IMR-90 (cell line): ENCODE results near the gene HCFC1. TPM values are rescaled to one million over a fixed set of nuclear protein-coding genes. Genes with fewer than 3 reads are reported as not detected.

Experiments used
- ATAC-seq: fragments of 200-7000 bp; cut with Tn5 transposase; 2 replicates; pipeline ENCODE4 v1.9.1; 2020; ENCODE audit warnings: low read depth, mild to moderate bottlenecking, moderate library complexity
- BruUV-seq: library from RNA; stranded (reverse); fragments of 400-500 nt; replicated peaks from 2 replicates; lab custom pipeline; 2021; lab: Mats Ljungman, UMichigan
- CTCF ChIA-PET: fragments of 300-600 bp; formaldehyde crosslinking; extraction: SDS; loops from one replicate; lab custom pipeline; 2021; ENCODE audit warnings: antibody characterized with exemption; lab: Yijun Ruan, JAX
- POLR2A ChIA-PET: fragments of 300-600 bp; sonication (Branson Sonifier 250); formaldehyde crosslinking; loops from one replicate; lab custom pipeline; 2022; ENCODE audit warnings: antibody characterized with exemption; ENCODE audit not compliant: unreplicated experiment; lab: Charles Lee
- DNase-seq: peaks from one replicate; pipeline ENCODE4 v3.0.0; 2013
- H2AFZ ChIP-seq: replicated peaks from 2 replicates; pipeline ENCODE3; 2013; ENCODE audit warnings: low read length, mild to moderate bottlenecking; ENCODE audit not compliant: poor library complexity
- H2AK5ac ChIP-seq: 2 replicates; pipeline ENCODE4 v1.6.1; 2013; ENCODE audit warnings: low read depth, low read length, inconsistent platforms
- H2AK9ac ChIP-seq: replicated peaks from 2 replicates; pipeline ENCODE3; 2013; ENCODE audit warnings: mild to moderate bottlenecking, low read depth, low read length, moderate library complexity; ENCODE audit not compliant: poor library complexity
- H2BK120ac ChIP-seq: 2 replicates; pipeline ENCODE4 v1.6.1; 2013; ENCODE audit warnings: low read depth, low read length, inconsistent platforms
- H2BK15ac ChIP-seq: 3 replicates; pipeline ENCODE4 v1.6.1; 2013; ENCODE audit warnings: low read depth, low read length, inconsistent platforms
- H2BK20ac ChIP-seq: 2 replicates; pipeline ENCODE4 v1.6.1; 2013; ENCODE audit warnings: low read depth, mild to moderate bottlenecking, inconsistent platforms, low read length, moderate library complexity
- H2BK5ac ChIP-seq: 2 replicates; pipeline ENCODE4 v1.6.1; 2013; ENCODE audit warnings: mild to moderate bottlenecking, low read depth, low read length, inconsistent platforms; ENCODE audit not compliant: poor library complexity, severe bottlenecking
- H3K14ac ChIP-seq: replicated peaks from 2 replicates; pipeline ENCODE4 v1.6.1; 2013; ENCODE audit warnings: low read depth, low read length, inconsistent platforms
- H3K18ac ChIP-seq: 2 replicates; pipeline ENCODE4 v1.6.1; 2013; ENCODE audit warnings: low read depth, low read length, control low read depth
- H3K23ac ChIP-seq: 2 replicates; pipeline ENCODE4 v1.6.1; 2013; ENCODE audit warnings: low read depth, low read length, inconsistent platforms
- H3K27ac ChIP-seq: 2 replicates; pipeline ENCODE4 v1.5.1; 2013; ENCODE audit warnings: mild to moderate bottlenecking, control low read depth, low read length; ENCODE audit not compliant: insufficient read depth
- H3K27me3 ChIP-seq: 2 replicates; pipeline ENCODE4 v1.6.1; 2013; ENCODE audit warnings: low read length; ENCODE audit not compliant: control insufficient read depth, insufficient read depth
- H3K36me3 ChIP-seq: 2 replicates; pipeline ENCODE4 v1.6.1; 2013; ENCODE audit warnings: low read length, mixed read lengths; ENCODE audit not compliant: control insufficient read depth, insufficient read depth
- H3K4ac ChIP-seq: 2 replicates; pipeline ENCODE4 v1.6.1; 2013; ENCODE audit warnings: low read depth, low read length, inconsistent platforms
- H3K4me1 ChIP-seq: 2 replicates; pipeline ENCODE4 v1.6.1; 2013; ENCODE audit warnings: low read length, mixed read lengths; ENCODE audit not compliant: control insufficient read depth, insufficient read depth
- H3K4me2 ChIP-seq: 2 replicates; pipeline ENCODE4 v1.6.1; 2013; ENCODE audit warnings: low read depth, mild to moderate bottlenecking, control low read depth, low read length, moderate library complexity
- H3K4me3 ChIP-seq: 2 replicates; pipeline ENCODE4 v1.5.1; 2013; ENCODE audit warnings: low read depth, mild to moderate bottlenecking, control low read depth, low read length, moderate library complexity; ENCODE audit not compliant: insufficient read depth
- H3K56ac ChIP-seq: 2 replicates; pipeline ENCODE4 v1.6.1; 2013; ENCODE audit warnings: low read length, inconsistent platforms; ENCODE audit not compliant: insufficient read depth; ENCODE audit errors: extremely low read depth
- H3K79me1 ChIP-seq, 2 experiments: 2 replicates each; pipeline ENCODE4 v1.6.1; 2013; ENCODE audit warnings: low read length in 2 of 2, inconsistent platforms in 1 of 2, low read depth in 1 of 2
- H3K9ac ChIP-seq: 2 replicates; pipeline ENCODE4 v1.6.1; 2013; ENCODE audit warnings: low read depth, low read length, control low read depth
- H3K9me1 ChIP-seq: 2 replicates; pipeline ENCODE4 v1.6.1; 2013; ENCODE audit warnings: low read length, inconsistent platforms; ENCODE audit not compliant: insufficient read depth
- H3K9me3 ChIP-seq: 2 replicates; pipeline ENCODE4 v1.6.1; 2013; ENCODE audit warnings: low read length; ENCODE audit not compliant: control insufficient read depth, insufficient read depth
- H4K20me1 ChIP-seq: 2 replicates; pipeline ENCODE4 v1.6.1; 2013; ENCODE audit warnings: low read length, inconsistent platforms; ENCODE audit not compliant: insufficient read depth
- H4K5ac ChIP-seq: 2 replicates; pipeline ENCODE4 v1.6.1; 2013; ENCODE audit warnings: mild to moderate bottlenecking, low read depth, low read length, control low read depth
- H4K8ac ChIP-seq, 2 experiments: 2 replicates each; pipeline ENCODE4 v1.6.1; 2013; ENCODE audit warnings: low read depth in 2 of 2, low read length in 2 of 2, control low read depth in 1 of 2, inconsistent platforms in 1 of 2
- H4K91ac ChIP-seq: 2 replicates; pipeline ENCODE4 v1.6.1; 2013; ENCODE audit warnings: low read depth, low read length, inconsistent platforms; ENCODE audit not compliant: insufficient read depth
- BHLHE40 ChIP-seq: fragments of 150-350 bp; IDR thresholded peaks from 2 replicates; pipeline ENCODE4 v1.6.1; 2016; ENCODE audit warnings: mild to moderate bottlenecking, low read depth, low read length
- CEBPB ChIP-seq: IDR thresholded peaks from 2 replicates; pipeline ENCODE4 v1.6.1; 2012; ENCODE audit warnings: low read depth, low read length, improper control_type of control experiment
- CHD1 ChIP-seq: IDR thresholded peaks from 2 replicates; pipeline ENCODE4 v1.6.1; 2012; ENCODE audit warnings: low read depth, low read length, improper control_type of control experiment
- CTCF ChIP-seq: conservative IDR thresholded peaks from 2 replicates; pipeline ENCODE4 v1.5.1; 2012; ENCODE audit warnings: mild to moderate bottlenecking, low read depth, low read length, improper control_type of control experiment
- ELK1 ChIP-seq: fragments of 150-350 bp; IDR thresholded peaks from 2 replicates; pipeline ENCODE4 v1.6.1; 2016; ENCODE audit warnings: low read depth, mild to moderate bottlenecking, low read length, moderate library complexity, borderline replicate concordance
- FOS ChIP-seq: fragments of 150-350 bp; IDR thresholded peaks from 2 replicates; pipeline ENCODE4 v1.6.1; 2016; ENCODE audit warnings: low read depth, low read length
- MAFK ChIP-seq: IDR thresholded peaks from 2 replicates; pipeline ENCODE4 v1.6.1; 2012; ENCODE audit warnings: low read depth, low read length, improper control_type of control experiment
- MAZ ChIP-seq: IDR thresholded peaks from 2 replicates; pipeline ENCODE4 v1.6.1; 2012; ENCODE audit warnings: low read depth, mild to moderate bottlenecking, low read length, improper control_type of control experiment, moderate library complexity, borderline replicate concordance
- MXI1 ChIP-seq: IDR thresholded peaks from 2 replicates; pipeline ENCODE4 v1.6.1; 2012; ENCODE audit warnings: low read depth, mild to moderate bottlenecking, low read length, moderate library complexity, borderline replicate concordance
- NFE2L2 ChIP-seq: fragments of 150-350 bp; IDR thresholded peaks from 2 replicates; pipeline ENCODE4 v1.6.1; 2016; ENCODE audit warnings: low read depth, mild to moderate bottlenecking, low read length
- POLR2A ChIP-seq: IDR thresholded peaks from 2 replicates; pipeline ENCODE4 v1.6.1; 2012; ENCODE audit warnings: mild to moderate bottlenecking, low read depth, low read length
- RAD21 ChIP-seq: IDR thresholded peaks from 2 replicates; pipeline ENCODE4 v1.6.1; 2012; ENCODE audit warnings: low read length, improper control_type of control experiment
- RCOR1 ChIP-seq: IDR thresholded peaks from 2 replicates; pipeline ENCODE4 v1.6.1; 2012; ENCODE audit warnings: mild to moderate bottlenecking, low read length, improper control_type of control experiment; ENCODE audit not compliant: insufficient replicate concordance
- RFX5 ChIP-seq: IDR thresholded peaks from 2 replicates; pipeline ENCODE4 v1.8.0; 2012; ENCODE audit warnings: low read depth, mild to moderate bottlenecking, low read length, moderate library complexity
- SMC3 ChIP-seq: fragments of 150-350 bp; IDR thresholded peaks from 2 replicates; pipeline ENCODE4 v1.6.1; 2016; ENCODE audit warnings: low read depth, mild to moderate bottlenecking, antibody characterized with exemption, low read length, moderate library complexity
- USF2 ChIP-seq: fragments of 150-350 bp; IDR thresholded peaks from 2 replicates; pipeline ENCODE4 v1.6.1; 2017; ENCODE audit warnings: mild to moderate bottlenecking, antibody characterized with exemption, low read length, low read depth
- whole genome bisulfite sequencing, 2 experiments: methylation state at CpG; one replicate each; pipeline versions ENCODE4 v1.1.5 to v1.1.7; 2013; ENCODE audit warnings: missing lambda C conversion rate in 2 of 2; ENCODE audit not compliant: insufficient read length in 1 of 2; ENCODE audit errors: extremely low coverage in 2 of 2; 5-methylcytosine and 5-hydroxymethylcytosine counted together
- dilution Hi-C: fragments of 300-500 bp; cut with HindIII; formaldehyde crosslinking; loops from one replicate; pipeline ENCODE4 v1.14.3; 2018; ENCODE audit warnings: low sequenced_read_pairs; ENCODE audit not compliant: unreplicated experiment
- in situ Hi-C: fragments of 300-500 bp; cut with MboI; formaldehyde crosslinking; loops from 3 replicates; pipeline ENCODE4 v1.14.3; 2019; ENCODE audit warnings: low sequenced_read_pairs, inconsistent platforms, mixed read lengths
- intact Hi-C: fragments of 100-400 bp; cut with micrococcal nuclease; formaldehyde crosslinking; loops from 2 replicates; pipeline ENCODE4 v1.10.0; 2022
- polyA plus RNA-seq, 3 experiments: library from polyadenylated mRNA; depleted of rRNA; stranded (reverse); fragments of >200 nt; gene quantifications; 2 replicates each; pipeline ENCODE4 v1.2.3, GENCODE V29; 2012; ENCODE audit warnings: low replicate concordance in 1 of 3
- total RNA-seq: library from RNA; depleted of rRNA; stranded (reverse); fragments of >200 nt; gene quantifications from 2 replicates; pipeline ENCODE4 v1.2.3, GENCODE V29; 2012

The HCFC1 gene
- total and polyA plus RNA-seq, 2 of the 4 experiments (the other 2 are of a cell fraction): 3.2 to 17.6 TPM

GRCh38 chrX:154008521-154008920 is 36.9 kb upstream of the HCFC1 start:
- intact Hi-C loops: no loop called here

More at GRCh38 chrX:154008521-154008920, 36.9 kb upstream of the HCFC1 start:
- Histone ChIP-seq H2BK120ac (no peak overlapping the region), H4K5ac (no peak overlapping the region), H4K8ac (no peak overlapping the region), H3K79me1 (no peaks in the 10 kb centered on the region; a peak in 1 of 4 replicates), H3K4me1 (no peaks in the 10 kb centered on the region), H3K14ac (no peak overlapping the region), H3K9me1 (no peaks in the 10 kb centered on the region), H2AK5ac (no peak overlapping the region), H4K91ac (no peak overlapping the region), H3K4me3 (no peak overlapping the region), H3K23ac (no peak overlapping the region), H2AFZ (no peak overlapping the region), H3K18ac (no peak overlapping the region), H3K56ac (no peak overlapping the region), H3K4me2 (no peak overlapping the region), H3K27ac (no peak overlapping the region), H2BK20ac (no peak overlapping the region), H3K4ac (no peak overlapping the region), H2BK5ac (no peak overlapping the region), H3K27me3 (no peaks in the 10 kb centered on the region), H3K36me3 (peaks cover 1% of the 10 kb centered on the region), H2BK15ac (no peak overlapping the region), H2AK9ac (no peak overlapping the region), H3K9me3 (no peaks in the 10 kb centered on the region), H3K9ac (no peak overlapping the region), H4K20me1 (no peaks in the 10 kb centered on the region)
- DNase-seq (no peak), ATAC-seq (no peak)
- in situ Hi-C loops (no loop called here), dilution Hi-C loops (no loop called here)
- TF ChIP-seq CHD1 (no peak), CEBPB (no peak), MAZ (no peak), MAFK (no peak), RCOR1 (no peak), BHLHE40 (no peak), CTCF (no peak), POLR2A (no peak), RAD21 (no peak), NFE2L2 (no peak), ELK1 (no peak), SMC3 (no peak), MXI1 (no peak), FOS (no peak), RFX5 (no peak), USF2 (no peak)
- ChIA-PET CTCF (no interaction called here), POLR2A (no interaction called here)
- no CpG with 5 or more reads among the region's 4 CpGs for WGBS, 2 experiments
- no TSS peak for BruUV-seq
